Measurements from ENCODE around the gene ATXN1.

ATXN1 gene

GRCh38 chr6:16252686-16253299 lies 508.5 kb downstream of the ATXN1 start:
- no peak for TF ChIP-seq POLR2AphosphoS5 (IDR thresholded peaks at IDR 0.05; ENCODE audit: low read depth)
- no peak for TF ChIP-seq REST (IDR thresholded peaks at IDR 0.05; ENCODE audit: insufficient replicate concordance, low read depth)
- TF ChIP-seq, protein P1, sequence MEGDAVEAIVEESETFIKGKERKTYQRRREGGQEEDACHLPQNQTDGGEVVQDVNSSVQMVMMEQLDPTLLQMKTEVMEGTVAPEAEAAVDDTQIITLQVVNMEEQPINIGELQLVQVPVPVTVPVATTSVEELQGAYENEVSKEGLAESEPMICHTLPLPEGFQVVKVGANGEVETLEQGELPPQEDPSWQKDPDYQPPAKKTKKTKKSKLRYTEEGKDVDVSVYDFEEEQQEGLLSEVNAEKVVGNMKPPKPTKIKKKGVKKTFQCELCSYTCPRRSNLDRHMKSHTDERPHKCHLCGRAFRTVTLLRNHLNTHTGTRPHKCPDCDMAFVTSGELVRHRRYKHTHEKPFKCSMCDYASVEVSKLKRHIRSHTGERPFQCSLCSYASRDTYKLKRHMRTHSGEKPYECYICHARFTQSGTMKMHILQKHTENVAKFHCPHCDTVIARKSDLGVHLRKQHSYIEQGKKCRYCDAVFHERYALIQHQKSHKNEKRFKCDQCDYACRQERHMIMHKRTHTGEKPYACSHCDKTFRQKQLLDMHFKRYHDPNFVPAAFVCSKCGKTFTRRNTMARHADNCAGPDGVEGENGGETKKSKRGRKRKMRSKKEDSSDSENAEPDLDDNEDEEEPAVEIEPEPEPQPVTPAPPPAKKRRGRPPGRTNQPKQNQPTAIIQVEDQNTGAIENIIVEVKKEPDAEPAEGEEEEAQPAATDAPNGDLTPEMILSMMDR (IDR thresholded peaks at IDR 0.05; ENCODE audit: insufficient read depth, low read length) = no peak
- no peak for TF ChIP-seq SPI1 (IDR thresholded peaks at IDR 0.05; ENCODE audit: borderline replicate concordance, low read depth)
- no peak for TF ChIP-seq GABPA (IDR thresholded peaks at IDR 0.05; ENCODE audit: low read depth)
- Histone ChIP-seq H3K4me3 (replicated peaks; ENCODE audit: insufficient read depth, low read length) (no peak overlapping the region), H3K27ac (replicated peaks) (no peak overlapping the region), H3K27me3 (ENCODE audit: insufficient read depth, poor library complexity, severe bottlenecking) (no peaks in the 10 kb centered on the region)
- no peak for DNase-seq (ENCODE audit: low read depth in 1 of 2, low spot score in 1 of 2)

DNA sequence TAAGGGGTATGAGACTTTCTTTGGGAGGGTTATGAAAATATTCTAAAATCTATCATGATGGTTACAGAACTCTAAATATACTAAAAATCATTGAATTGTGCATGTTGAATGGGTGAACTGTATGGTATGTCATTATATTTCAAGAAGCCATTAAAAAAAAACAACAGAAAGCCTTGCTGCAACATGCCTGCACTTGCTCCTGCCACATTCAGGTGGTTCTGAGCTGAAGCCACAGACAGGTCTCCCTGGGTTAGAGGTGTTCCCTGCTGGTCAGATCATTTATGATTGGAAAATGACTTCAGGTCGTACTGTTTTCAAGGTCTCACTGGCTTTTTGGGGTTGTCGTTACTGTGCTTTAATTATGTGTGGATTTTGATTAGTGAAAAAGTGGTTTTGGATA lies 509.6 kb downstream of the ATXN1 start:
- TF ChIP-seq REST (IDR thresholded peaks at IDR 0.05; ENCODE audit: insufficient replicate concordance, low read depth) = no peak
- Histone ChIP-seq H3K27me3 (ENCODE audit: insufficient read depth, poor library complexity, severe bottlenecking) (no peaks in the 10 kb centered on the region), H3K4me3 (replicated peaks; ENCODE audit: insufficient read depth, low read length) (no peak overlapping the region), H3K27ac (replicated peaks) (no peak overlapping the region)
- DNase-seq (ENCODE audit: low read depth in 1 of 2, low spot score in 1 of 2) = no peak

DNA sequence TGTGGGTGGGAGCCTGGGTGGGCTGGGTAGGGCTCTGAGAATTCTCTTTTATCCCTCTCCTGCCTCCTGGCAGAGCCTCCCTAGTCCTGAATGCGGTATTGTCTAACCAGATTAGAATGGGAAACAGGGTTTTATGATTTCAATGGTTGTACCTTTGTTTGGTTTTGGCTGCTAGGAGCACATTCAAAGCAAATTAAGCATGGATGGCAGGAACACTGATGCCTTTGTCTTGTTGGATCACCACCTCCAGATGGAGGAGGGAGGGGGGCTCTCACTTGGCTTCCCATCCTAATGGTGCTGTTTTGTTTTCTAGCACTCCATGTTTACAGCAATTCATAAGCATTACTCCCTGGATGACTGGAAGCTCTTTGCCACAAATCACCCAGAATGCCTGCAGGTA lies 511.3 kb downstream of the ATXN1 start:
- no peak for DNase-seq (ENCODE audit: low read depth in 1 of 2, low spot score in 1 of 2)
- Histone ChIP-seq H3K27me3 (ENCODE audit: insufficient read depth, poor library complexity, severe bottlenecking) (no peaks in the 10 kb centered on the region), H3K4me3 (replicated peaks; ENCODE audit: insufficient read depth, low read length) (no peak overlapping the region), H3K27ac (replicated peaks) (no peak overlapping the region)
- TF ChIP-seq SPI1 (IDR thresholded peaks at IDR 0.05; ENCODE audit: borderline replicate concordance, low read depth) (no peak), POLR2AphosphoS5 (IDR thresholded peaks at IDR 0.05; ENCODE audit: low read depth) (no peak), GABPA (IDR thresholded peaks at IDR 0.05; ENCODE audit: low read depth) (no peak), REST (IDR thresholded peaks at IDR 0.05; ENCODE audit: insufficient replicate concordance, low read depth) (no peak)
- TF ChIP-seq, protein P1 (IDR thresholded peaks at IDR 0.05; ENCODE audit: insufficient read depth, low read length) = no peak

All from HL-60 (cell line).